Midbrain (tissue), 1 donor: ENCODE data around the gene VPS18.

Experiments
- DNase-seq: peaks from one replicate; lab custom pipeline; 2025; lab: John Stamatoyannopoulos, UW

VPS18 gene

GRCh38 chr15:40871749-40872617 is 22.3 kb upstream of the VPS18 start:
- DNase-seq, result no peak

GRCh38 chr15:40872791-40873693 is 21.2 kb upstream of the VPS18 start:
- no peak for DNase-seq

GRCh38 chr15:40873694-40874561 is 20.3 kb upstream of the VPS18 start, which contains the start of gene RHOV:
Gene RHOV, minus strand, starts transcription at chr15:40874234. Its CDS starts 95 bp downstream, at chr15:40874139.
- no peak for DNase-seq

GRCh38 chr15:40875991-40876730 is 18.1 kb upstream of the VPS18 start:
- no peak for DNase-seq

GRCh38 chr15:40877694-40878093 is 16.6 kb upstream of the VPS18 start:
- DNase-seq, result no peak

GRCh38 chr15:40878785-40879184 is 15.5 kb upstream of the VPS18 start:
- no peak for DNase-seq

- DNase-seq, result no peak
Observed at GRCh38 chr15:40879609-40880008, 14.6 kb upstream of the VPS18 start.

GRCh38 chr15:40881351-40881750 is 12.9 kb upstream of the VPS18 start:
- no peak for DNase-seq

- no peak for DNase-seq
Observed at GRCh38 chr15:40886586-40886985, 7.7 kb upstream of the VPS18 start.

GRCh38 chr15:40889112-40889511 is 5.1 kb upstream of the VPS18 start:
- no peak for DNase-seq

GRCh38 chr15:40891138-40891537 is 3.1 kb upstream of the VPS18 start:
- DNase-seq, result no peak

- peak; percentile 48 for DNase-seq
Observed at GRCh38 chr15:40891810-40892446, 2.3 kb upstream of the VPS18 start.

GRCh38 chr15:40892447-40893012 is 1.7 kb upstream of the VPS18 start:
- no peak for DNase-seq

GRCh38 chr15:40893019-40893670 is 1.1 kb upstream of the VPS18 start:
- DNase-seq, result no peak

- DNase-seq, result no peak
Observed at GRCh38 chr15:40894681-40895448, 615 bp downstream of the VPS18 start.

- no peak for DNase-seq
Observed at GRCh38 chr15:40899536-40900207, 5.4 kb downstream of the VPS18 start.

GRCh38 chr15:40900256-40901052 is 6.2 kb downstream of the VPS18 start:
- no peak for DNase-seq

GRCh38 chr15:40901053-40901443 is 6.8 kb downstream of the VPS18 start:
- DNase-seq, result no peak
